Naive thymus-derived CD4-positive, alpha-beta T cell (primary cell): ENCODE measurements around the gene ABCC8. TPM values are rescaled to one million over a fixed set of nuclear protein-coding genes. Genes with fewer than 3 reads are reported as not detected.

Experiments
- ATAC-seq: fragments of 150-1000 bp; cut with Tn5 transposase; 2 replicates; pipeline ENCODE4 v1.10.0; 2021; ENCODE audit warnings: mild to moderate bottlenecking, moderate library complexity
- CTCF ChIA-PET: fragments of 350-600 bp; sonication (Branson Sonifier 250); formaldehyde crosslinking; loops from one replicate; lab custom pipeline; 2021; ENCODE audit warnings: antibody characterized with exemption; lab: Charles Lee
- POLR2A ChIA-PET: fragments of 350-600 bp; sonication (Branson Sonifier 250); formaldehyde crosslinking; loops from one replicate; lab custom pipeline; 2021; ENCODE audit warnings: antibody characterized with exemption, inconsistent platforms; lab: Charles Lee
- DNase-seq, 9 donors: peaks; one replicate each; pipeline versions ENCODE4 v3.0.0 to v3.0.0-alpha.2; 2020 to 2022; ENCODE audit warnings: mixed read lengths in 1 of 9
- H3K27ac ChIP-seq: one replicate; pipeline ENCODE4 v1.7.0; 2013; ENCODE audit warnings: mild to moderate bottlenecking, low read depth, low read length, moderate library complexity
- H3K27me3 ChIP-seq, 2 donors: one replicate each; pipeline ENCODE4 v1.7.0; 2013; ENCODE audit warnings: low read length in 2 of 2, mild to moderate bottlenecking in 2 of 2, moderate library complexity in 2 of 2; ENCODE audit not compliant: control insufficient read depth in 2 of 2, insufficient read depth in 2 of 2
- H3K36me3 ChIP-seq, 3 experiments: 1 replicate in 2 of 3; 2 replicates in 1 of 3; pipeline ENCODE4 v1.7.0; 2013; ENCODE audit warnings: low read length in 3 of 3, mild to moderate bottlenecking in 3 of 3, moderate library complexity in 1 of 3; ENCODE audit not compliant: insufficient read depth in 3 of 3, control insufficient read depth in 2 of 3
- H3K4me1 ChIP-seq, 2 donors: one replicate each; pipeline ENCODE4 v1.7.0; 2013; ENCODE audit warnings: low read length in 2 of 2, mild to moderate bottlenecking in 2 of 2, moderate library complexity in 1 of 2; ENCODE audit not compliant: control insufficient read depth in 2 of 2, insufficient read depth in 2 of 2
- H3K4me3 ChIP-seq: 2 replicates; pipeline ENCODE4 v1.7.0; 2013; ENCODE audit warnings: mild to moderate bottlenecking, low read length
- H3K9me3 ChIP-seq, 3 experiments: 1 replicate in 2 of 3; 2 replicates in 1 of 3; pipeline ENCODE4 v1.7.0; 2013; ENCODE audit warnings: low read length in 3 of 3; ENCODE audit not compliant: control insufficient read depth in 2 of 3
- H3K27ac Mint-ChIP-seq, 9 donors: one replicate each; pipeline ENCODE4 v1.8.0; 2020 to 2022; ENCODE audit warnings: mixed read lengths in 9 of 9, mild to moderate bottlenecking in 8 of 9, moderate library complexity in 5 of 9, inconsistent platforms in 2 of 9
- H3K27me3 Mint-ChIP-seq, 5 donors: one replicate each; pipeline ENCODE4 v1.8.0; 2021 to 2022; ENCODE audit warnings: mixed read lengths in 5 of 5, mild to moderate bottlenecking in 1 of 5
- H3K36me3 Mint-ChIP-seq, 5 donors: one replicate each; pipeline ENCODE4 v1.8.0; 2020 to 2022; ENCODE audit warnings: mixed read lengths in 5 of 5, mild to moderate bottlenecking in 3 of 5, inconsistent platforms in 1 of 5
- H3K4me1 Mint-ChIP-seq, 7 donors: one replicate each; pipeline ENCODE4 v1.8.0; 2020 to 2022; ENCODE audit warnings: mixed read lengths in 7 of 7, mild to moderate bottlenecking in 3 of 7, inconsistent platforms in 1 of 7
- H3K4me3 Mint-ChIP-seq, 10 donors: one replicate each; pipeline ENCODE4 v1.8.0; 2020 to 2022; ENCODE audit warnings: mild to moderate bottlenecking in 10 of 10, mixed read lengths in 10 of 10, moderate library complexity in 6 of 10, inconsistent platforms in 2 of 10
- H3K9me3 Mint-ChIP-seq, 11 donors: one replicate each; pipeline ENCODE4 v1.8.0; 2020 to 2022; ENCODE audit warnings: mixed read lengths in 11 of 11, mild to moderate bottlenecking in 4 of 11, inconsistent platforms in 1 of 11, moderate library complexity in 1 of 11
- intact Hi-C, 2 donors: fragments of 100-400 bp; cut with micrococcal nuclease; formaldehyde crosslinking; loops; one replicate each; pipeline ENCODE4 v1.15.1; 2023
- polyA plus RNA-seq, 2 donors: library from polyadenylated mRNA; unstranded; fragments of 300-500 nt; fragmentation: Illumina TruSeq; gene quantifications; one replicate each; pipeline ENCODE4 v1.2.3, GENCODE V29; 2021
- total RNA-seq, 6 experiments: library from RNA in 5 of 6; stranded (reverse) in 5 of 6; gene quantifications; 1 replicate in 5 of 6; 2 replicates in 1 of 6; pipeline ENCODE4 v1.2.3 and lab custom pipeline; 2021 to 2026

Gene ABCC8
- total and polyA plus RNA-seq, 7 experiments from 2014 or later, result 0.36 TPM; not detected in 6

GRCh38 chr11:17412488-17413180 lies 64.0 kb downstream of the ABCC8 start:
- DNase-seq, result no peak
- Histone ChIP-seq H3K4me3 (no peak overlapping the region), H3K27me3 (no peaks in the 10 kb centered on the region), H3K27ac (no peak overlapping the region), H3K36me3 (no peaks in the 10 kb centered on the region), H3K4me1 (no peaks in the 10 kb centered on the region), H3K9me3 (no peaks in the 10 kb centered on the region)
- Mint-ChIP-seq H3K4me3 (no peak overlapping the region), H3K27me3 (peaks cover 0 to 23% (median 17%) of the 10 kb centered on the region in 5 donors), H3K4me1 (peaks cover 0 to 38% (median 5%) of the 10 kb centered on the region in 7 donors), H3K27ac (no peak overlapping the region), H3K36me3 (no peaks in the 10 kb centered on the region), H3K9me3 (no peaks in the 10 kb centered on the region)
- intact Hi-C loops, result no loop called here
- CTCF ChIA-PET, result interaction anchor here (1.3 kb wide), 1 partner anchor 30 kb away, joined by 3 read pairs; no protein-coding TSS in a partner anchor
- no peak for ATAC-seq
- POLR2A ChIA-PET, result no interaction called here

GRCh38 chr11:17411418-17411817 lies 65.2 kb downstream of the ABCC8 start:
- H3K4me3 Mint-ChIP-seq, result no peak overlapping the region
- no peak overlapping the region for H3K27ac Mint-ChIP-seq
- intact Hi-C loops, result no loop called here
- H3K36me3 Mint-ChIP-seq, result no peaks in the 10 kb centered on the region
- Histone ChIP-seq H3K27me3 (no peaks in the 10 kb centered on the region), H3K4me3 (no peak overlapping the region), H3K9me3 (no peaks in the 10 kb centered on the region), H3K27ac (no peak overlapping the region), H3K36me3 (no peaks in the 10 kb centered on the region), H3K4me1 (no peaks in the 10 kb centered on the region)
- no peak for DNase-seq
- POLR2A ChIA-PET, result interaction anchor here (0.5 kb wide), 1 partner anchor 317 kb away, joined by 3 read pairs; no protein-coding TSS in a partner anchor
- no peak for ATAC-seq
- peaks cover 0 to 17% (median 11%) of the 10 kb centered on the region in 5 donors for H3K27me3 Mint-ChIP-seq
- H3K9me3 Mint-ChIP-seq, result no peaks in the 10 kb centered on the region
- CTCF ChIA-PET, result interaction anchor here (1.3 kb wide), 1 partner anchor 29 kb away, joined by 3 read pairs; no protein-coding TSS in a partner anchor
- H3K4me1 Mint-ChIP-seq, result peaks cover 0 to 37% (median 5%) of the 10 kb centered on the region in 7 donors

- Mint-ChIP-seq H3K36me3 (no peaks in the 10 kb centered on the region), H3K27ac (no peak overlapping the region), H3K4me1 (peaks cover 0 to 37% (median 4%) of the 10 kb centered on the region in 7 donors), H3K4me3 (no peak overlapping the region), H3K27me3 (peaks cover 0 to 15% (median 8%) of the 10 kb centered on the region in 5 donors), H3K9me3 (no peaks in the 10 kb centered on the region)
- ATAC-seq (no peak), DNase-seq (no peak)
- ChIA-PET CTCF (interaction anchor here (1.3 kb wide), 1 partner anchor 29 kb away, joined by 3 read pairs; no protein-coding TSS in a partner anchor), POLR2A (no interaction called here)
- Histone ChIP-seq H3K4me3 (no peak overlapping the region), H3K27me3 (no peaks in the 10 kb centered on the region), H3K27ac (no peak overlapping the region), H3K4me1 (no peaks in the 10 kb centered on the region), H3K9me3 (no peaks in the 10 kb centered on the region), H3K36me3 (no peaks in the 10 kb centered on the region)
- intact Hi-C loops, result no loop called here
Observed at GRCh38 chr11:17410606-17411379, 65.9 kb downstream of the ABCC8 start.

- intact Hi-C loops, result no loop called here
- CTCF ChIA-PET, result no interaction called here
- POLR2A ChIA-PET, result interaction anchor here (0.8 kb wide), 1 partner anchor 108 kb away, joined by 3 read pairs; no protein-coding TSS in a partner anchor
Observed at GRCh38 chr11:17408641-17409040, 68.0 kb downstream of the ABCC8 start.

GRCh38 chr11:17408026-17408425 lies 68.6 kb downstream of the ABCC8 start:
- CTCF ChIA-PET, result no interaction called here
- POLR2A ChIA-PET, result no interaction called here
- no peak for DNase-seq
- no peak overlapping the region for H3K4me3 Mint-ChIP-seq
- Histone ChIP-seq H3K4me3 (no peak overlapping the region), H3K4me1 (no peaks in the 10 kb centered on the region), H3K36me3 (no peaks in the 10 kb centered on the region), H3K27ac (no peak overlapping the region), H3K27me3 (no peaks in the 10 kb centered on the region), H3K9me3 (no peaks in the 10 kb centered on the region)
- ATAC-seq, result no peak
- no peak overlapping the region for H3K27ac Mint-ChIP-seq
- no peaks in the 10 kb centered on the region for H3K9me3 Mint-ChIP-seq
- intact Hi-C loops, result no loop called here
- no peaks in the 10 kb centered on the region for H3K36me3 Mint-ChIP-seq
- peaks cover 0 to 11% (median 2%) of the 10 kb centered on the region in 5 donors for H3K27me3 Mint-ChIP-seq
- peaks cover 0 to 18% (median 0%) of the 10 kb centered on the region in 7 donors for H3K4me1 Mint-ChIP-seq

More at GRCh38 chr11:17408641-17409040, 68.0 kb downstream of the ABCC8 start:
- peaks cover 0 to 23% (median 0%) of the 10 kb centered on the region in 7 donors for H3K4me1 Mint-ChIP-seq
- Histone ChIP-seq H3K4me1 (no peaks in the 10 kb centered on the region), H3K36me3 (no peaks in the 10 kb centered on the region), H3K27me3 (no peaks in the 10 kb centered on the region), H3K4me3 (no peak overlapping the region), H3K27ac (no peak overlapping the region), H3K9me3 (no peaks in the 10 kb centered on the region)
- H3K27me3 Mint-ChIP-seq, result peaks cover 0 to 11% (median 4%) of the 10 kb centered on the region in 5 donors
- ATAC-seq (no peak), DNase-seq (no peak)
- H3K9me3 Mint-ChIP-seq, result no peaks in the 10 kb centered on the region
- no peak overlapping the region for H3K4me3 Mint-ChIP-seq
- H3K27ac Mint-ChIP-seq, result no peak overlapping the region
- no peaks in the 10 kb centered on the region for H3K36me3 Mint-ChIP-seq

- POLR2A ChIA-PET, result no interaction called here
- intact Hi-C loops, result no loop called here
- Histone ChIP-seq H3K27me3 (no peaks in the 10 kb centered on the region), H3K36me3 (no peaks in the 10 kb centered on the region), H3K4me1 (no peaks in the 10 kb centered on the region), H3K9me3 (no peaks in the 10 kb centered on the region), H3K27ac (no peak overlapping the region), H3K4me3 (no peak overlapping the region)
- Mint-ChIP-seq H3K27me3 (peaks cover 0 to 11% (median 2%) of the 10 kb centered on the region in 5 donors), H3K9me3 (no peaks in the 10 kb centered on the region), H3K4me3 (no peak overlapping the region), H3K27ac (no peak overlapping the region), H3K36me3 (no peaks in the 10 kb centered on the region), H3K4me1 (peaks cover 0 to 15% (median 0%) of the 10 kb centered on the region in 7 donors)
- no peak for ATAC-seq
- DNase-seq, result no peak
- CTCF ChIA-PET, result no interaction called here
Observed at GRCh38 chr11:17407575-17407974, 69.1 kb downstream of the ABCC8 start.
